Tibial nerve (tissue), 3 donors: Measurements from ENCODE around the gene PLEKHJ1.

Experiments
- EP300 ChIP-seq, 2 donors: sonication (generic); formaldehyde crosslinking; IDR thresholded peaks; one replicate each; pipeline ENCODE4 v1.6.1; 2017; ENCODE audit warnings: antibody characterized with exemption in 2 of 2, mild to moderate bottlenecking in 1 of 2
- POLR2A ChIP-seq, 2 donors: fragments of 450-650 bp; IDR thresholded peaks; one replicate each; pipeline ENCODE4 v1.6.1; 2017; ENCODE audit warnings: antibody characterized with exemption in 2 of 2, mild to moderate bottlenecking in 2 of 2, moderate library complexity in 2 of 2

DNA sequence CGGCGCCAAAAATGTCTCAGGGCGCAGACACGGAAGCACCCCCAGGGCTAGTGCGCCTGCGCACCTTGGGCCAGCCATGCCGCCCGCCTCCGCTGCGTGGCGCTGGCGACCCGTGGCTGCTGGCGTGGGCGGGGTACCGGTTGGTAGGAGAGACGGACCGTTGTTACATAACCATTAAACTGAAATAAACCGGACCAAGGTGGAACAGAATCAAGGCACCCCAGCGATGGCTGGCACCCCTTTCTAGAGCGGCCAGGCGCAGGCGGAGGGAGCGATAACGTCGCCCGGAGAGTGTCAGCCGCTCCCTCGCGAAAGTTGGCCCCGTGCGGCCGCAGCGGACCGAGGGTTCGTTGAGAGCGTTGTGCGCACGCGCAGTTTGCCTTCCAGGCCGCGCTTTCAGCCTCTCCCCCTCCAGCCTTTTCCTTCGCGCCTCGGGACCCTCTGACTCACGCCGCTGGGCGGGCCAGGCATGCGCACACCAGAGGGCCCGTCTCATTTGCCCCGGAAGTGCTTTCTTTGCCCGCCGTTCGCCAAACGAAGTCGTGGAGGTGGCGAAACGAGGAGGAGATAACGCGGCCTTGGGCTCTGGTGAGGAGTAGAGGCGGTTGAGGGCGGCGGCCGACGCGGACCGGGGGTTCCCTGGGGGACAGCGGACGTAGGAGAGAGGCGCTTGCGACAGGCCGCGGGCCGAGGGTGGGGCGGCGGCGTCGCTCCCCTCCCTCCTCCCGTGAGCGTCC lies at the start of gene PLEKHJ1, which contains the start of gene SF3A2:
- peak; percentile 65 to 78 for TF ChIP-seq POLR2A (IDR thresholded peaks at IDR 0.05)
- TF ChIP-seq EP300 (IDR thresholded peaks at IDR 0.05) = peak; percentile 82 to 95
